Smooth muscle cell (in vitro differentiated cells): ENCODE measurements around the gene UPB1. TPM values are rescaled to one million over a fixed set of nuclear protein-coding genes. Genes with fewer than 3 reads are reported as not detected.

Experiments used
- DNase-seq: peaks from one replicate; lab custom pipeline; 2025; ENCODE audit not compliant: unreplicated experiment; lab: John Stamatoyannopoulos, UW
- H2AFZ ChIP-seq: fragments of 200-600 bp; sonication (generic); 2 replicates; pipeline ENCODE4 v1.6.0; 2016; ENCODE audit warnings: antibody characterized with exemption, low read depth, mild to moderate bottlenecking
- H3F3A ChIP-seq: fragments of 200-600 bp; sonication (generic); 2 replicates; pipeline ENCODE4 v1.6.0; 2017; ENCODE audit warnings: antibody characterized with exemption, low read depth
- H3K27ac ChIP-seq: fragments of 200-600 bp; sonication (generic); 2 replicates; pipeline ENCODE4 v1.5.1; 2016; ENCODE audit warnings: low read depth, mild to moderate bottlenecking
- H3K27me3 ChIP-seq: fragments of 200-600 bp; sonication (generic); 2 replicates; pipeline ENCODE4 v1.6.1; 2016; ENCODE audit warnings: low read depth, mild to moderate bottlenecking
- H3K36me3 ChIP-seq: fragments of 200-600 bp; sonication (generic); 2 replicates; pipeline ENCODE4 v1.5.1; 2016; ENCODE audit warnings: low read depth
- H3K4me1 ChIP-seq: fragments of 200-600 bp; sonication (generic); 2 replicates; pipeline ENCODE4 v1.5.1; 2016; ENCODE audit warnings: low read depth
- H3K4me2 ChIP-seq: fragments of 200-600 bp; sonication (generic); 2 replicates; pipeline ENCODE4 v1.6.0; 2016; ENCODE audit warnings: mild to moderate bottlenecking
- H3K4me3 ChIP-seq: fragments of 200-600 bp; sonication (generic); 2 replicates; pipeline ENCODE4 v1.5.1; 2016; ENCODE audit warnings: mild to moderate bottlenecking
- H3K79me2 ChIP-seq: fragments of 200-600 bp; sonication (generic); 2 replicates; pipeline ENCODE4 v1.6.0; 2016; ENCODE audit warnings: low read depth, mild to moderate bottlenecking
- H3K9ac ChIP-seq: fragments of 200-600 bp; sonication (generic); 2 replicates; pipeline ENCODE4 v1.6.0; 2016; ENCODE audit warnings: low read depth
- H3K9me3 ChIP-seq: fragments of 200-600 bp; sonication (generic); replicated peaks from 2 replicates; pipeline ENCODE4 v1.5.1; 2016; ENCODE audit warnings: low read depth
- H4K20me1 ChIP-seq: fragments of 200-600 bp; sonication (generic); 2 replicates; pipeline ENCODE4 v1.6.0; 2016; ENCODE audit warnings: low read depth
- CTCF ChIP-seq: fragments of 200-600 bp; sonication (generic); IDR thresholded peaks from 2 replicates; pipeline ENCODE4 v1.5.1; 2017; ENCODE audit warnings: borderline replicate concordance, mild to moderate bottlenecking, antibody characterized with exemption; ENCODE audit not compliant: insufficient read depth, poor library complexity, severe bottlenecking
- WGBS: methylation state at CpG from one replicate; pipeline ENCODE4 v1.1.7; 2016; ENCODE audit warnings: low lambda C conversion rate; 5-methylcytosine and 5-hydroxymethylcytosine counted together
- polyA plus RNA-seq: library from polyadenylated mRNA; unstranded; fragments of >200 nt; fragmentation: Nextera tagmentation; extraction: Ambion mirVana; gene quantifications from 2 replicates; pipeline ENCODE4 v1.2.1, GENCODE V29; 2016
- total RNA-seq: library from RNA; depleted of rRNA; stranded (reverse); fragments of >200 nt; gene quantifications from 2 replicates; pipeline ENCODE4 v1.2.3, GENCODE V29; 2014

UPB1 gene
- total and polyA plus RNA-seq, 2 experiments from 2014 or later, result 0.21 TPM; not detected in 1

DNA sequence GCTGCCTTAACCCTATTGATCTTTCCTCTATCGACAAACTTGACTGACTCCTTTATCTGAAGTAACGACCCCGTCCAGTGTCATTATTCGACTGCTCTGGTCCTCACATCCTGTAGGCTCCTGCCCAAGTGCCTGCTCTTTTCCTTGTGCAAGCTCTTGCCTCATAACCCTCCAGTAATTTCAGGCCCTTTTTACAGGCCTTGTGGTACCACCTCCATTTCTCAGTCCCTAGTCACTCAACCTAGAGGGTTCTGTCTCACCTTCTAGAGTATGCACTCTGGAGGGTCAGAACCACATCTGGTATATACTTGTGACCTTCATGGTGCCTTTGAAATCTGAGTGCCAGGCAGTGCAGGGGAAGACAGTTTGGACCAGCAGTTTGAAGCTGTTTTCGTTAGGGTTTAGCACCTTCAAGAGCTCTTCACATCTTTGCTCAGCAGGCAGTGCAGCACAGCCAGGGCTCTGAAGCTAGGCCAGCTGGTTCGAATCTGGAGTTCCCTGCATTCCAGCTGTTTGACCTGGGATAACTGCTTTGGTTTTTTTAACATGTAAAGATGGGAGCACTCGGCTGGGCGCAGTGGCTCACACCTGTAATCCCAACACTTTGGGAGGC is 71.9 kb downstream of the UPB1 start:
- peaks cover 3% of the 10 kb centered on the region for H3F3A ChIP-seq

GRCh38 chr22:24567668-24568067 is 72.5 kb downstream of the UPB1 start:
- DNase-seq, result no peak
- Histone ChIP-seq H3K4me3 (no peak overlapping the region), H2AFZ (no peak overlapping the region), H3K9ac (no peak overlapping the region), H3K36me3 (peaks cover 14% of the 10 kb centered on the region), H3K79me2 (peaks cover 42% of the 10 kb centered on the region), H3K9me3 (no peaks in the 10 kb centered on the region), H3K4me2 (no peak overlapping the region), H3K27me3 (no peaks in the 10 kb centered on the region), H3F3A (peaks cover 3% of the 10 kb centered on the region), H3K27ac (no peak overlapping the region), H3K4me1 (no peaks in the 10 kb centered on the region), H4K20me1 (peaks cover 71% of the 10 kb centered on the region)
- no peak for TF ChIP-seq CTCF
- 96% methylated on average over 10 of the region's 10 CpGs for WGBS

More for the DNA sequence above, 71.9 kb downstream of the UPB1 start:
- no peak for TF ChIP-seq CTCF
- Histone ChIP-seq H3K4me2 (no peak overlapping the region), H3K27ac (no peak overlapping the region), H3K4me1 (no peaks in the 10 kb centered on the region), H3K4me3 (no peak overlapping the region), H3K79me2 (peaks cover 48% of the 10 kb centered on the region), H3K9ac (no peak overlapping the region), H3K27me3 (no peaks in the 10 kb centered on the region), H2AFZ (no peak overlapping the region), H4K20me1 (peaks cover 78% of the 10 kb centered on the region), H3K36me3 (peaks cover 11% of the 10 kb centered on the region), H3K9me3 (no peaks in the 10 kb centered on the region)
- WGBS, result 86% methylated on average over 8 of the region's 8 CpGs
- no peak for DNase-seq

DNA sequence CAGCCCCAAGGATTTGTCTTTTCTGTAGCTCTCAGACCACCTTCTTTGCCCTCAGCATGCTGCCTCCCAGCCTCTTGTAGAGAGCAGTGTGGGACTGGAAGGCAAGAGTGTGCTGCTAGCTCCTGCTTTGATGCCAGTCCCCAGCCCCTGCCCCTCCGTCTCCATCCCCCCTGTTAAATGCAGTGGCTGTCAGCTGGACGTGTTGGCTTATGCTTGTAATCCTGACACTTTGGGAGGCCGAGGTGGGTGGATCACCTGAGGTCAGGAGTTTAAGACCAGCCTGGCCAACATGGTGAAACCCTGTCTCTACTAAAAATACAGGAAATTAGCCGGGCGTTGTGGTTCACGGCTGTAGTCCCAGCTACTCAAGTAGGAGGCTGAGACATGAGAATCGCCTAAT is 76.1 kb downstream of the UPB1 start:
- H3K27me3 ChIP-seq, result no peaks in the 10 kb centered on the region
- peaks cover 28% of the 10 kb centered on the region for H3K36me3 ChIP-seq
- H2AFZ ChIP-seq, result no peak overlapping the region
- no peak overlapping the region for H3K27ac ChIP-seq
- H4K20me1 ChIP-seq, result peaks cover 35% of the 10 kb centered on the region
- no peak for DNase-seq
- peaks cover 7% of the 10 kb centered on the region for H3K79me2 ChIP-seq
- no peak overlapping the region for H3K4me2 ChIP-seq
- H3K4me1 ChIP-seq, result no peaks in the 10 kb centered on the region
- H3K9ac ChIP-seq, result no peak overlapping the region
- peaks cover 2% of the 10 kb centered on the region for H3F3A ChIP-seq
- WGBS, result 97% methylated on average over 7 of the region's 7 CpGs
- H3K4me3 ChIP-seq, result no peak overlapping the region
- H3K9me3 ChIP-seq, result no peaks in the 10 kb centered on the region
- no peak for TF ChIP-seq CTCF

GRCh38 chr22:24576778-24577177 is 81.6 kb downstream of the UPB1 start:
- DNase-seq, result no peak
- TF ChIP-seq CTCF, result no peak
- no peak overlapping the region for H2AFZ ChIP-seq
- no peak overlapping the region for H3K4me3 ChIP-seq
- H3K36me3 ChIP-seq, result peaks cover 19% of the 10 kb centered on the region
- H3K4me2 ChIP-seq, result no peak overlapping the region
- H3K27ac ChIP-seq, result no peak overlapping the region
- H3K9ac ChIP-seq, result no peak overlapping the region
- no peaks in the 10 kb centered on the region for H3K4me1 ChIP-seq
- no peaks in the 10 kb centered on the region for H3K79me2 ChIP-seq
- no peaks in the 10 kb centered on the region for H3K27me3 ChIP-seq
- WGBS, result 100% methylated on average over 1 of the region's 1 CpG
- peaks cover 28% of the 10 kb centered on the region for H3F3A ChIP-seq
- H3K9me3 ChIP-seq, result no peaks in the 10 kb centered on the region
- no peaks in the 10 kb centered on the region for H4K20me1 ChIP-seq
